WI38 (cell line): Measurements from ENCODE around the gene CCDC33.

ENCODE experiments used
- H3K4me3 ChIP-seq: 2 replicates; pipeline ENCODE4 v1.5.1; 2011; ENCODE audit warnings: low read depth, mild to moderate bottlenecking, control low read depth, low read length
- TF ChIP-seq, protein P1 (sequence below): IDR thresholded peaks from 2 replicates; pipeline ENCODE4 v1.5.1; 2012; ENCODE audit warnings: low read depth, mild to moderate bottlenecking, control low read depth, low read length

The CCDC33 gene

DNA sequence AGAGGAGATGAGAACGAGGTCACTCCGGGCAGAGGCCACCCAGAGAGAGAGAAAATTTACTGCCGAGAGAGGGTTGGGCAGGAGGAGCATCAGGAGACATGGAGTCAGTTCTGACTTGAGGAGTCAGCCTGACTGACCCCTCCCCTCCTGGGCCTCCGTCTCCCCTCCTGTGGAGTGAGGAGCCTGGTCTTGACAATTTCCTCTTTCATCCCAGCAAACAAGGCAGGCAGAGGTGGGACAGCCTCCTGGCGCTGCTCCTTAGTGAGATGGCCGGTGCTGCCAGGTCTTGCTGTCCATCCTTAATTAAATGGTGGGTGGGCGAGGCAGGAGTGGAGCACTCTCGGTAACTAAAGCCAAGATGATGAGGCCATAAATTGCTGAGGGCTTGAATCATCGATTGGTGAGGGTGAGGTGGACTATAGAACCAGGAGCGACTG is 70.7 kb downstream of the CCDC33 start:
- TF ChIP-seq, protein P1, sequence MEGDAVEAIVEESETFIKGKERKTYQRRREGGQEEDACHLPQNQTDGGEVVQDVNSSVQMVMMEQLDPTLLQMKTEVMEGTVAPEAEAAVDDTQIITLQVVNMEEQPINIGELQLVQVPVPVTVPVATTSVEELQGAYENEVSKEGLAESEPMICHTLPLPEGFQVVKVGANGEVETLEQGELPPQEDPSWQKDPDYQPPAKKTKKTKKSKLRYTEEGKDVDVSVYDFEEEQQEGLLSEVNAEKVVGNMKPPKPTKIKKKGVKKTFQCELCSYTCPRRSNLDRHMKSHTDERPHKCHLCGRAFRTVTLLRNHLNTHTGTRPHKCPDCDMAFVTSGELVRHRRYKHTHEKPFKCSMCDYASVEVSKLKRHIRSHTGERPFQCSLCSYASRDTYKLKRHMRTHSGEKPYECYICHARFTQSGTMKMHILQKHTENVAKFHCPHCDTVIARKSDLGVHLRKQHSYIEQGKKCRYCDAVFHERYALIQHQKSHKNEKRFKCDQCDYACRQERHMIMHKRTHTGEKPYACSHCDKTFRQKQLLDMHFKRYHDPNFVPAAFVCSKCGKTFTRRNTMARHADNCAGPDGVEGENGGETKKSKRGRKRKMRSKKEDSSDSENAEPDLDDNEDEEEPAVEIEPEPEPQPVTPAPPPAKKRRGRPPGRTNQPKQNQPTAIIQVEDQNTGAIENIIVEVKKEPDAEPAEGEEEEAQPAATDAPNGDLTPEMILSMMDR, result no peak
- H3K4me3 ChIP-seq, result no peak overlapping the region

DNA sequence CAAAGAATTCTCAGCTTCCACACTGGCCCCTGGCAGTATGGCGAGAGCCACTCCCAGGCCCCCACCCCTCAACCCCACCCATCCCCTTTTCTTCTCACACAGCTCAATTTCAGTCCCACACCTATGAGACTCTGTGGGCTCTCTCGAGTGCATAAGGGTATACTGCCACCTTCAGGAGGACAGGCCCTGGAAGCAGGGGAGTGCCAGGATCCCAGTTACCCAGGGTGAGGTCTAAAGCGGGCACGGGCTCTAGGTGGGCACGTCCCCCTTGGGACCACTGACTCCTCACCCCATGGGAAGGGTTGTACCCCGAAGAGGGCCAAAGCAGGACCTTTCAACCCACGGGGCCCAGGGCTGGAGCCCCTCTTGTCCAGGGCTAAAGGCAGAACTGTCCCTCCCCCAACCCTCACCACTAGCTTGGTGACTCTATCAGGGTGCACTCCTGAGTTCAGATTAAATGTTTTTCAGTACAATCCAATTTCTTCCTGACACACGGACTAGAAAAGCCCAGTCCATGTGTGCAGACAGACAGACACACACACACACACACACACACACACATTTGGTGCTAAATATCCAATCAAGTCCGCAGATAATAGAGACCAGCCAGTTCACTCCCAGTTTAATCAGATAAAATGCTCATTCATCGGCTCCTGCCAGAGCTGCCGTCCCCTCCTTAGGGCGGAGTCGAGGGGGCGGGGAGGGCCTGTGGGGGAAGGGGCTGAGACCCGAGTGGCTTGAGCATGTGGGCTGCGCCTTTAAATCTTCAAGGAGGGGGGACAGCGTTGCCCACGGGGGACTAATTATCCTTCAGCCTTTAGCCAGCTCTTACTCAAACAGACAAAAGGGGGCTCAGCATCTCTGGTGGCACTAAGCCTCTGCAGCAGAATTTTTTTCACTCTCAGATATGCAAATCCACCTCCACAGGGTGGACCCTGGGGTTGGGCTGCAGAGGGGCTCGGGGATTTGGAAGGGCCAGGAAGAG is 72.0 kb downstream of the CCDC33 start:
- TF ChIP-seq, protein P1, result peak; percentile 45
- H3K4me3 ChIP-seq, result no peak overlapping the region

DNA sequence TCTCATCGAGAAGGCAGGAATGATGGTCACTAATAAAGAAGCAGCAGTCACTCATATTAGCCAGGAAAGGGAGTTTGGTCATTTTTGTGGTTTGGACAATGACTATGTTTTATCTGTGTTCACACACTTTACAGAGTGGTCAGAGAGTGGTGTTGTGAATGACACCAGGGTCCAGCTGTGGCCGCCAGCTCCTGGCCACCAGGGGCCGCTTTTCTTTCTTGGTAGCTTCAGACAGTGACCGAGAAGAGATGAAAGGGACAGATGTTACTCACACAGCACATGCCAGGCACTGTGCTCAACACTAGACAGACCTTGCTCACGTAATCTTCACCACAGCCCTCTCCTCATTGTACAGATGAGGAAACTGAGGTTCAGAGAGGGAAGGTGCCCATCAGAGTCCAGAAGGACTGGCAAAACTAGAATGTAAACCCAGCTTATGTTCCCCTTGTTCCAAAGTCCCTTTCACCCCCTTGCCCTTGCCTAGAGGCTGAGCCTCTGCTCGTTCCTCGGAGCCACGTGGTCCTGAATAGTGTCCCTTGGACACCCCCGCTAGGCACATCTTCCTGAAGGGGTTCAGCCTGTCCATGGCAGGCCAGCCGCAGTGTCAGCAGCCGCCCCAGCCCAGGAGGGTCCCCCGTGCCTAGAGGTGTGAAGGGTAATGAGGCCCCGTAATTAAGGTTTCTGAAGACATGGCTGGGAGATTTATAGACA is 75.8 kb downstream of the CCDC33 start:
- H3K4me3 ChIP-seq, result no peak overlapping the region
- TF ChIP-seq, protein P1, result peak; percentile 75

DNA sequence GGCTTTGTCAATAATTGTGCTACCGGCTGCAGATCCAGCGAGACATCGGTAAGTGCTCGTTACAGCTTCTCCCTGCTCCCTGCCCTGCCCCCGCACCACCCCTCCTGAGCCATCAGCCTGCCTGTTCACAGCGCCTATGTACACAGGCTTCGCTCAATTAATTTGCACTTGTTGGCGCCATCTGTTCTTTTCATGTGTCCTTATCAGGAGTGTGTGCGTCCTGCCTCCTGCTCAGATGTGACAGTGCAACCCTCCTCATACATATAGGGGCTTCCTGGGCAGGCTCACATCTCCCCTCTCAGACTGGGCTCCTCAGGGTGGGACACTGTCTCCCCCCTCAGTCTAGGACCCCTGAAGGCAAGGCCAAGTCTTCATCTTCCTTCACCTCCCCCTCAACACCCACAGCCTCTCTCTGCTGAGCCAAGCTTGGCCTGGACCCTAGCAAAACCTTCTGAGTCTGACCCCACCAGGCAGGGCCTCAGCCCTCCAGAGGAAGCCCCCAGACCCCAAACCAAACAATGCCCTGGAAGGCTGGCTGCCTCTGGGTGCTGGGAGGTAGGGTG is 76.4 kb downstream of the CCDC33 start:
- H3K4me3 ChIP-seq, result no peak overlapping the region

DNA sequence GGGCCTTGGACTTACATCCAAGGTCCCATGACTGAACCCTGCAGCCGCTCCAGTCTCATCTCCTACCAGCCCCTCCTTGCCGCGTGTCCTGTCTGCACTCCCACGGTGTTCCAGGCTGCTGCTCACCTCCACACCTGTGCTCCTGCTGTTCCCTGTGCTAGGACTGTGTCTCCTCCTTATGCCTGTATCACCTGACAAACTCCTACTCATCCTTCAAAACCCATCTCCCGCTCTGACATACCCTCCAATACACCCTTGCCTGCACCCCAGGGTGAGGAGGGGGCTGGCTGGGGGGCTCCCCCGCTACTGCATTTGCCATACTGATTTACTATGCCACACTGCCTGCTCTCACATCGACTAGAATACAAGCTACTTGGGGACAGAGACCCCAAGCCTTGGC is 77.8 kb downstream of the CCDC33 start:
- no peak overlapping the region for H3K4me3 ChIP-seq
- TF ChIP-seq, protein P1, result no peak

More for the DNA sequence above, 76.4 kb downstream of the CCDC33 start:
- TF ChIP-seq, protein P1, result no peak

DNA sequence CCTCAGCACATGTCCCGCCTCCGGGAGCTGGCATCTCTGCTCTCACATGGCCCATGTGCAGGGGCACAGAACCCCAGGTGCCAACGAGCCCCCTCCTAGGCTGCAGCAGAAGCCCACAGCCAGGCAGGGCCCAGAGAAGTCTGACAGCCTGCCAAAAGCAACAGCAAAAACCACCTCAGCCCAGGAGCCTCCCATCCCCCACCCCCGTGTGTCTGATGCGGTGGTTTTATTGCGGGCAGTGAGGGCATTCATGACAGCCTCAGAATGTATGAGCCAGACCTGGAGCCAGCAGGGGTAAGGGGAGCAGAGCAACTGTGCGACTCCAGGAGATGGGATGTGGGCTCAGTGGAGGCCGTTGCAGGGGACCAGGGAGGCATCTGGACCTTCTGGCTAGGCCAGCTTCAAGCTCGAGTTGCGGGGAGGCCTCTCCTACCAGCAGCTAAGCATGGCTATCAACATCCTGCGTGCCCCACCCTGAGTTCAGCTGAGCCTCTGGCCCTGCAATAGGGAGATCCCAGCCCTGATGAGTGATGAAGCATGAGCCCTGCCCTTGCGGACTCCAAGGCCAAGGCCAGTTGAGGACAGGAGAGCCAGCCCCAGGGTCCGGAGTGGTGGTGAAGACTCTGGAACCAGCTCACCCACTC is 78.8 kb downstream of the CCDC33 start:
- H3K4me3 ChIP-seq, result no peak overlapping the region
- TF ChIP-seq, protein P1, result no peak
